H1 (cell line): ENCODE data around the gene NEU3.

Experiments used
- CEBPB ChIP-seq: IDR thresholded peaks from 2 replicates; pipeline ENCODE4 v1.6.1; 2012; ENCODE audit warnings: low read depth, low read length
- CREB1 ChIP-seq: IDR thresholded peaks from 2 replicates; pipeline ENCODE4 v1.6.1; 2012; ENCODE audit warnings: inconsistent platforms
- CTCF ChIP-seq, 3 experiments: IDR thresholded peaks; 1 replicate in 2 of 3; 2 replicates in 1 of 3; pipeline versions ENCODE4 v1.5.1 to v1.6.1; 2011; ENCODE audit warnings: low read length in 3 of 3, mild to moderate bottlenecking in 3 of 3, inconsistent platforms in 2 of 3, low read depth in 1 of 3, moderate library complexity in 1 of 3; ENCODE audit not compliant: insufficient read depth in 1 of 3; ENCODE audit errors: control extremely low read depth in 1 of 3
- KDM5A ChIP-seq: fragments of 200-600 bp; IDR thresholded peaks from 2 replicates; pipeline ENCODE4 v1.7.1; 2012; ENCODE audit warnings: mild to moderate bottlenecking, low read length, inconsistent platforms, mixed read lengths
- POLR2A ChIP-seq, 2 experiments: IDR thresholded peaks; 1 replicate in 1 of 2; 2 replicates in 1 of 2; pipeline ENCODE4 v1.6.1; 2011; ENCODE audit warnings: low read depth in 2 of 2, low read length in 2 of 2, mild to moderate bottlenecking in 2 of 2; ENCODE audit errors: control extremely low read depth in 1 of 2
- TBP ChIP-seq: IDR thresholded peaks from 2 replicates; pipeline ENCODE4 v1.6.1; 2011; ENCODE audit warnings: low read depth, low read length, improper control_type of control experiment
- YY1 ChIP-seq: IDR thresholded peaks from 2 replicates; pipeline ENCODE4 v1.6.1; 2011; ENCODE audit warnings: low read depth, mild to moderate bottlenecking, low read length

- no peak for TF ChIP-seq YY1
- no peak for TF ChIP-seq TBP
- TF ChIP-seq CEBPB: no peak
- TF ChIP-seq KDM5A: no peak
- no peak for TF ChIP-seq CREB1
- no peak for TF ChIP-seq CTCF (IDR thresholded peaks at IDR 0.05; ENCODE audit: control extremely low read depth in 1 of 3, insufficient read depth in 1 of 3, low read depth in 1 of 3, low read length in 3 of 3)
- TF ChIP-seq POLR2A (IDR thresholded peaks at IDR 0.05; ENCODE audit: control extremely low read depth in 1 of 2, low read depth in 2 of 2, low read length in 2 of 2): no peak
Measured at GRCh38 chr11:74941492-74941891, 47.2 kb upstream of the NEU3 start.
